H1 (cell line): ENCODE measurements around the gene E2F1. TPM values are rescaled to one million over a fixed set of nuclear protein-coding genes. Genes with fewer than 3 reads are reported as not detected.

ENCODE experiments used
- BRCA1 ChIP-seq: IDR thresholded peaks from 2 replicates; pipeline ENCODE4 v1.6.1; 2012; ENCODE audit warnings: low read depth, low read length, improper control_type of control experiment
- CREB1 ChIP-seq: IDR thresholded peaks from 2 replicates; pipeline ENCODE4 v1.6.1; 2012; ENCODE audit warnings: inconsistent platforms
- GABPA ChIP-seq: IDR thresholded peaks from 2 replicates; pipeline ENCODE4 v1.6.1; 2011; ENCODE audit warnings: mild to moderate bottlenecking, low read length, moderate library complexity, borderline replicate concordance; ENCODE audit not compliant: insufficient read depth
- RXRA ChIP-seq: IDR thresholded peaks from 2 replicates; pipeline ENCODE4 v1.6.1; 2011; ENCODE audit warnings: low read depth, mild to moderate bottlenecking, low read length, moderate library complexity; ENCODE audit not compliant: insufficient read depth
- SIX5 ChIP-seq: IDR thresholded peaks from 2 replicates; pipeline ENCODE4 v1.6.1; 2011; ENCODE audit warnings: mild to moderate bottlenecking, low read depth, low read length
- SP1 ChIP-seq: IDR thresholded peaks from 2 replicates; pipeline ENCODE4 v1.6.1; 2011; ENCODE audit warnings: low read depth, low read length
- SP2 ChIP-seq: IDR thresholded peaks from 2 replicates; pipeline ENCODE4 v1.6.1; 2012; ENCODE audit warnings: mild to moderate bottlenecking, low read length, inconsistent platforms
- SP4 ChIP-seq: IDR thresholded peaks from 2 replicates; pipeline ENCODE4 v1.6.1; 2012; ENCODE audit warnings: low read length, inconsistent platforms
- TAF7 ChIP-seq: optimal IDR thresholded peaks from 2 replicates; pipeline ENCODE3; 2011; ENCODE audit warnings: low read depth, mild to moderate bottlenecking, inconsistent platforms, low read length, moderate library complexity, borderline replicate concordance
- YY1 ChIP-seq: IDR thresholded peaks from 2 replicates; pipeline ENCODE4 v1.6.1; 2011; ENCODE audit warnings: low read depth, mild to moderate bottlenecking, low read length
- polyA plus RNA-seq, 7 experiments: library from polyadenylated mRNA; depleted of rRNA in 3 of 7; stranded (reverse) in 5 of 7; unstranded in 2 of 7; fragments of >200 nt in 5 of 7; fragments of 200-250 nt in 2 of 7; gene quantifications; 1 replicate in 5 of 7; 2 replicates in 1 of 7; 4 replicates in 1 of 7; pipeline versions ENCODE4 v1.2.1 to v1.2.3, GENCODE V29; 2011 to 2013; ENCODE audit warnings: missing spikeins in 2 of 7, mixed read lengths in 2 of 7
- total RNA-seq: library from RNA; stranded (reverse); fragmentation: NEBNext Ultra II Directional; extraction: Animal tissue kit (Norgen Biotek cat#: 25700); gene quantifications from 2 replicates; pipeline ENCODE4 v1.2.1, GENCODE V29; 2021
- TF ChIP-seq, protein P1 (sequence below): fragments of 300-600 bp; sonication (generic); IDR thresholded peaks from 2 replicates; pipeline ENCODE4 v1.7.1; 2012; ENCODE audit warnings: low read length, moderate library complexity, mild to moderate bottlenecking, inconsistent platforms; ENCODE audit not compliant: insufficient replicate concordance
- TF ChIP-seq, protein P2 (sequence below): IDR thresholded peaks from 2 replicates; pipeline ENCODE4 v1.6.1; 2012; ENCODE audit warnings: low read length, inconsistent platforms

E2F1 gene
- total and polyA plus RNA-seq, 2 of the 8 experiments (the other 6 are each of a cell fraction or from before 2014, with no cell fraction given) = 33.4 to 35.8 TPM

DNA sequence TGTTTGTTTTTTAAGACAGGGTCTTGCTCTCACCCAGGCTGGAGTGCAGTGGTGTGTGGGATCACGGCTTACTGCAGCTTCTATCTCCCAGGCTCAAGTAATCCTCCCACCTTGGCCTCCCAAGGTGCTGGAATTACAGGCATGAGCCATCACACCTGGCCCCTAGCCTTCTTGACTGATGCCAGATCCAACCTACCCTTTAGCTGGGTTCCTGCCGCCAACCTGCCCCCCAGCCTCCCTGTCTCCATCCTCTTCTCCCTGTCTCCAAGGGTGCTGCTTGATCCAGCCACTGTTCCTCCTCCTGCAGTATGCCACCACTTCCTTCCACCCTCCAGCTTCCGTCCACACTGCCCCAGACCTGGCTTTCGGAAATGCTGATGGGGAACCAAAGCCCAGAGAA lies 27.3 kb downstream of the E2F1 start (continued):
- TF ChIP-seq, protein P1, sequence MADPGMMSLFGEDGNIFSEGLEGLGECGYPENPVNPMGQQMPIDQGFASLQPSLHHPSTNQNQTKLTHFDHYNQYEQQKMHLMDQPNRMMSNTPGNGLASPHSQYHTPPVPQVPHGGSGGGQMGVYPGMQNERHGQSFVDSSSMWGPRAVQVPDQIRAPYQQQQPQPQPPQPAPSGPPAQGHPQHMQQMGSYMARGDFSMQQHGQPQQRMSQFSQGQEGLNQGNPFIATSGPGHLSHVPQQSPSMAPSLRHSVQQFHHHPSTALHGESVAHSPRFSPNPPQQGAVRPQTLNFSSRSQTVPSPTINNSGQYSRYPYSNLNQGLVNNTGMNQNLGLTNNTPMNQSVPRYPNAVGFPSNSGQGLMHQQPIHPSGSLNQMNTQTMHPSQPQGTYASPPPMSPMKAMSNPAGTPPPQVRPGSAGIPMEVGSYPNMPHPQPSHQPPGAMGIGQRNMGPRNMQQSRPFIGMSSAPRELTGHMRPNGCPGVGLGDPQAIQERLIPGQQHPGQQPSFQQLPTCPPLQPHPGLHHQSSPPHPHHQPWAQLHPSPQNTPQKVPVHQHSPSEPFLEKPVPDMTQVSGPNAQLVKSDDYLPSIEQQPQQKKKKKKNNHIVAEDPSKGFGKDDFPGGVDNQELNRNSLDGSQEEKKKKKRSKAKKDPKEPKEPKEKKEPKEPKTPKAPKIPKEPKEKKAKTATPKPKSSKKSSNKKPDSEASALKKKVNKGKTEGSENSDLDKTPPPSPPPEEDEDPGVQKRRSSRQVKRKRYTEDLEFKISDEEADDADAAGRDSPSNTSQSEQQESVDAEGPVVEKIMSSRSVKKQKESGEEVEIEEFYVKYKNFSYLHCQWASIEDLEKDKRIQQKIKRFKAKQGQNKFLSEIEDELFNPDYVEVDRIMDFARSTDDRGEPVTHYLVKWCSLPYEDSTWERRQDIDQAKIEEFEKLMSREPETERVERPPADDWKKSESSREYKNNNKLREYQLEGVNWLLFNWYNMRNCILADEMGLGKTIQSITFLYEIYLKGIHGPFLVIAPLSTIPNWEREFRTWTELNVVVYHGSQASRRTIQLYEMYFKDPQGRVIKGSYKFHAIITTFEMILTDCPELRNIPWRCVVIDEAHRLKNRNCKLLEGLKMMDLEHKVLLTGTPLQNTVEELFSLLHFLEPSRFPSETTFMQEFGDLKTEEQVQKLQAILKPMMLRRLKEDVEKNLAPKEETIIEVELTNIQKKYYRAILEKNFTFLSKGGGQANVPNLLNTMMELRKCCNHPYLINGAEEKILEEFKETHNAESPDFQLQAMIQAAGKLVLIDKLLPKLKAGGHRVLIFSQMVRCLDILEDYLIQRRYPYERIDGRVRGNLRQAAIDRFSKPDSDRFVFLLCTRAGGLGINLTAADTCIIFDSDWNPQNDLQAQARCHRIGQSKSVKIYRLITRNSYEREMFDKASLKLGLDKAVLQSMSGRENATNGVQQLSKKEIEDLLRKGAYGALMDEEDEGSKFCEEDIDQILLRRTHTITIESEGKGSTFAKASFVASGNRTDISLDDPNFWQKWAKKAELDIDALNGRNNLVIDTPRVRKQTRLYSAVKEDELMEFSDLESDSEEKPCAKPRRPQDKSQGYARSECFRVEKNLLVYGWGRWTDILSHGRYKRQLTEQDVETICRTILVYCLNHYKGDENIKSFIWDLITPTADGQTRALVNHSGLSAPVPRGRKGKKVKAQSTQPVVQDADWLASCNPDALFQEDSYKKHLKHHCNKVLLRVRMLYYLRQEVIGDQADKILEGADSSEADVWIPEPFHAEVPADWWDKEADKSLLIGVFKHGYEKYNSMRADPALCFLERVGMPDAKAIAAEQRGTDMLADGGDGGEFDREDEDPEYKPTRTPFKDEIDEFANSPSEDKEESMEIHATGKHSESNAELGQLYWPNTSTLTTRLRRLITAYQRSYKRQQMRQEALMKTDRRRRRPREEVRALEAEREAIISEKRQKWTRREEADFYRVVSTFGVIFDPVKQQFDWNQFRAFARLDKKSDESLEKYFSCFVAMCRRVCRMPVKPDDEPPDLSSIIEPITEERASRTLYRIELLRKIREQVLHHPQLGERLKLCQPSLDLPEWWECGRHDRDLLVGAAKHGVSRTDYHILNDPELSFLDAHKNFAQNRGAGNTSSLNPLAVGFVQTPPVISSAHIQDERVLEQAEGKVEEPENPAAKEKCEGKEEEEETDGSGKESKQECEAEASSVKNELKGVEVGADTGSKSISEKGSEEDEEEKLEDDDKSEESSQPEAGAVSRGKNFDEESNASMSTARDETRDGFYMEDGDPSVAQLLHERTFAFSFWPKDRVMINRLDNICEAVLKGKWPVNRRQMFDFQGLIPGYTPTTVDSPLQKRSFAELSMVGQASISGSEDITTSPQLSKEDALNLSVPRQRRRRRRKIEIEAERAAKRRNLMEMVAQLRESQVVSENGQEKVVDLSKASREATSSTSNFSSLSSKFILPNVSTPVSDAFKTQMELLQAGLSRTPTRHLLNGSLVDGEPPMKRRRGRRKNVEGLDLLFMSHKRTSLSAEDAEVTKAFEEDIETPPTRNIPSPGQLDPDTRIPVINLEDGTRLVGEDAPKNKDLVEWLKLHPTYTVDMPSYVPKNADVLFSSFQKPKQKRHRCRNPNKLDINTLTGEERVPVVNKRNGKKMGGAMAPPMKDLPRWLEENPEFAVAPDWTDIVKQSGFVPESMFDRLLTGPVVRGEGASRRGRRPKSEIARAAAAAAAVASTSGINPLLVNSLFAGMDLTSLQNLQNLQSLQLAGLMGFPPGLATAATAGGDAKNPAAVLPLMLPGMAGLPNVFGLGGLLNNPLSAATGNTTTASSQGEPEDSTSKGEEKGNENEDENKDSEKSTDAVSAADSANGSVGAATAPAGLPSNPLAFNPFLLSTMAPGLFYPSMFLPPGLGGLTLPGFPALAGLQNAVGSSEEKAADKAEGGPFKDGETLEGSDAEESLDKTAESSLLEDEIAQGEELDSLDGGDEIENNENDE = no peak
- no peak for TF ChIP-seq CREB1
- no peak for TF ChIP-seq TAF7
- no peak for TF ChIP-seq SP2
- TF ChIP-seq, protein P2, sequence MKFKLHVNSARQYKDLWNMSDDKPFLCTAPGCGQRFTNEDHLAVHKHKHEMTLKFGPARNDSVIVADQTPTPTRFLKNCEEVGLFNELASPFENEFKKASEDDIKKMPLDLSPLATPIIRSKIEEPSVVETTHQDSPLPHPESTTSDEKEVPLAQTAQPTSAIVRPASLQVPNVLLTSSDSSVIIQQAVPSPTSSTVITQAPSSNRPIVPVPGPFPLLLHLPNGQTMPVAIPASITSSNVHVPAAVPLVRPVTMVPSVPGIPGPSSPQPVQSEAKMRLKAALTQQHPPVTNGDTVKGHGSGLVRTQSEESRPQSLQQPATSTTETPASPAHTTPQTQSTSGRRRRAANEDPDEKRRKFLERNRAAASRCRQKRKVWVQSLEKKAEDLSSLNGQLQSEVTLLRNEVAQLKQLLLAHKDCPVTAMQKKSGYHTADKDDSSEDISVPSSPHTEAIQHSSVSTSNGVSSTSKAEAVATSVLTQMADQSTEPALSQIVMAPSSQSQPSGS = no peak
- TF ChIP-seq BRCA1 = no peak
- TF ChIP-seq YY1 = no peak
- TF ChIP-seq SIX5 = no peak
- no peak for TF ChIP-seq SP4
- TF ChIP-seq RXRA = no peak
- no peak for TF ChIP-seq GABPA
- TF ChIP-seq SP1 = no peak
- TF ChIP-seq, all 59 proteins: peak for 0
